ENCODE data around the gene BCL7A.

The BCL7A gene

DNA sequence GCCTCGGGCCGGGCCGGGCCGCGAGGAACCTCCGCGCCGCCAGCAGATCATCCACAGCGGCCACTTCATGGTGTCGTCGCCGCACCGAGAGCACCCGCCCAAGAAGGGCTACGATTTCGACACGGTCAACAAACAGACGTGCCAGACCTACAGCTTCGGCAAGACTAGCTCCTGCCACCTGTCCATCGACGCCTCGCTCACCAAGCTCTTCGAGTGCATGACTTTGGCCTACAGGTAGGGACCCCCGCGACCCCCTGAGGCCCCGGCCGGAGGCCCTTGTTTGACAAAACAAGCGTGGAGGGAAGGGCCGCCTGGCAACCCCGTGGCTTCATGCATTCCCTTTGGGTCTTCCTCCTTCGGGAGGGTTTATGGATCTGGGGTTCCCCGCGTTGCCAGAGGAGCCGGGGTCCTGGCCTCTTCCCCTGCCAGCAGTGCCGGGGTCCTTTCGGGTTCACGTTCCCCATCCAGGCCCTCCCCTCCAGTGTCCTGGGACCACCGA is 57.4 kb downstream of the BCL7A start:
- peak; percentile 23 for DNase-seq (ENCODE audit: low spot score)

- DNase-seq (ENCODE audit: low spot score), result peak; percentile 19
Observed at GRCh38 chr12:122079532-122080081, 57.9 kb downstream of the BCL7A start.

DNA sequence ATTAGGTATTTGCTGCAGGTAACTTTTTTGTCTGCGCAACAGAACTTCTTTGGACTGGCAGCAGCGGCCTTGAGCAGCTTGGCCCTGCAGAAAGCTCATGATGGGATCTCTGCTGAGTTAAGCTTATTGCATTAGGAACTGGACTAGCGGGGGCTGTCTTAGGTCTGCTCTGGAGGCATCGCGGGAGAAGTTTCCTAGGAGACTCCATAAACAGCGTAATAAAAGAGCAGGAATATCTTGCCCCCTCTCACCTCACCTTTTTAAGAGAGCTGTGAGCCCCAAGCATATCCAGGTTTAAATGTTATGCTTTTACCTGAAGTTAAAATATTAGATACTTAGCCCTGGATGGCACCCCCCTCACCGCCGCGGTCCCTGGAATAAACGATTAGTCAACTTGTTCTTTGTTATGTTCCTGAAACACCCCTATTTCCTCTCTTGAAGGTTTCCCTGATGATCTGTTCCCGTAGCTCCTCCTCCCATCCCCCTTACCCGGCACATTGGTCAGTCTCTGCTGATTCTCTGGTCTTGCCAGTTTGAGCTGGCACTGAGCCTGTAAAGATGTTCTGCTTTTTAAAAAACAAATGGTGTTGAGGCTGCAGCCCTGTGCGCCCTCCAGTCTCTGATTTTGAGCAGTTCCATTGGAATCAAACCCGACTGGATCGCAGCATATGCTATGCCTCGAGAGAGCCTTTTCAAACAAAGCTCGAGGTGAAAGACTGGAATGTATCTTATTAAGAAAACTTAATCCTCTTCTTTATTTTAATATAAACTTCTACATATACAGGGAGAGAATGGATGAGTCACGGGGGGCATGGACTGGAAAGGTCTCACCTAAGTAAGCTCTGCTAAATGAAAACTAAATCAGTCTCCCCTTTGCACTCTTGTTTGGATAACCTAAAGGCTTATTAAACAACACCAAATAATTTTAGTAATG is 58.7 kb downstream of the BCL7A start:
- peak; percentile 84 for DNase-seq (ENCODE audit: low spot score)

DNA sequence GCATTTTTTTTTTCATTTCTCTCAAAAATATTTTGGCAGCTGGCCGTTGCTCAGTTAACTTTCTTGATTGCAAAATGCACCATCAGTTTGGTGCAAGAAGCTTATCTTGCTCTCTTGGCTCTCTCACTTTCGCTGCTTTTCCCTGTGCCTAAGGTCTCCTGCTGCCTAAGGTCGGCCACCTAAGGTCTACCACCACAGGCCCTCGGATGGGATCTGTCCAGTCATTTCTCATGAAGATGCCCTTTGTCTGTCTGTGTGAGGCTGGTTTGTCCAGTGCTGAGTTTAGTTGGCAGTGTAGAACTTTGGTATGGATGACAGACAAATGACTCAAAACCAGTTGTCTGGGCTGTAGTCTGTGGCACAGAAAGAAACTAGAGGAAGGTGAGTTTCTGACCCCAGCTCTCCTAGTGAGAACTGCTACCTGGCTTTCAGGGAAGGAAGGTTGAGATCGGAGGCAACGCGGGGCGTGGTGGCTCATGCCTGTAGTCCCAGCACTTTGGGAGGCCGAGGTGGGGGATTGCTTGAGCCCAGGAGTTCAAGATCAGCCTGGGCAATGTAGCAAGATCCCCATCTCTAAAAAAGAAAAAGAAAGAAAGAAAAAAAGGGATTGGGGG is 59.5 kb downstream of the BCL7A start:
- DNase-seq (ENCODE audit: low spot score), result peak; percentile 36

GRCh38 chr12:122081697-122082221 is 60.1 kb downstream of the BCL7A start:
- DNase-seq (ENCODE audit: low spot score), result peak; percentile 59

DNA sequence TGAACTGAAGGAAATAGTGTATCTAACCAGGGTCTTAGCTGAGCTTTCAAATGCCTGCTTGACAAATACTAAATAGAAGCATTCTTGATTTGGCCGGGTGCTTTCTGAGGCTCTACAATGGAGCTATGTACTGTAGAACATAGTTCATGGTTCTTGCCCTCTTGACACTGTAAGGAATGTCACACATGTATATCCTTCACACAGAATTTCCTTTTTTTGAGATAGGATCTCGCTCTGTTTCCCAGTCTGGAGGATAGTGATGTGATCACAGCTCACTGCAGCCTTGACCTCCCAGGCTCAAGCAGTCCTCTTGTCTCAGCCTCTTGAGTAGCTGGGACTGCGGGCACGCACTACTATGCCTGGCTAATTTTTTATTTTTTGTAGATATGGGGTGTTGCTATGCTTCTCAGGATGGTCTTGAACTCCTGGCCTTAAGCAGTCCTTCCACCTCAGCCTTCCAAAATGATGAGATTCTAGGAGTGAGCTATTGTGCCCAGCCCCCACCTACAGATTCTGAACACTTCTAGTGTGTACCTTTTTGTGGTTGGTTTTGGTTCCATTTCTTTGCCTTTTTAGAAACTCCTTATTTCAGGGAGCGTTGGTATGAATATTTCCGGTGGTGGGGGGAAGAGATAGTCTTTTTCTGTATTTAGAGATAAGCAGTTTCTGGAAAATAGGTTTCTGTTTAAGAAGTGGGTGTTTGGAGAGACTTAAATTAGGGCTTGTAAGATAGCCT is 61.1 kb downstream of the BCL7A start:
- DNase-seq (ENCODE audit: low spot score), result no peak

DNA sequence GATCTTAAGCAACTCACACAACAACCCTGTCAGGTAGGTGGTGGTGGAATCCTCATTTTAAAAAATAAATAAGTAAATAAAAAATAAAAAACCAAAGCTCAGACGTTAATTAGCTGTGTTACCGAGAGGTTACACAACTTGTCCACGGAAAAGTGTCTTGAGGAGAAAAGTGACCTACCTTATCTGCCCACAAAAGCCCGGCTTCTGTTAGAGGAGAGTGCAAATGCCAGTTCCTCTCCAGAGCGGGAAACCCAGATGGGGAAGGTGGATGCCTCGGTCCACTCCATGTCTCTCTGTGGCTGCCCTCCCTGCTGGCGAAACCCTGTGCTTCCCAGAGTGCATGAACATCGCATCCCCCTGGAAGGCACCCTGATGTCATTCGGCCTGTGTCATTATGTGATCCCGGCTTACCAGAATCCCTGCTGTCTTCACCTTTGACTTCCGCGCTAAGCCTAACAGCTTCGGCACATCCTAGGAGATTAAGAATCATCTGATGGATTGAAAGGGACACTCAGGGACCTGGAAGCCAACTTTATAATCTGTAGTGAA is 63.2 kb downstream of the BCL7A start:
- DNase-seq (ENCODE audit: low spot score), result no peak

DNA sequence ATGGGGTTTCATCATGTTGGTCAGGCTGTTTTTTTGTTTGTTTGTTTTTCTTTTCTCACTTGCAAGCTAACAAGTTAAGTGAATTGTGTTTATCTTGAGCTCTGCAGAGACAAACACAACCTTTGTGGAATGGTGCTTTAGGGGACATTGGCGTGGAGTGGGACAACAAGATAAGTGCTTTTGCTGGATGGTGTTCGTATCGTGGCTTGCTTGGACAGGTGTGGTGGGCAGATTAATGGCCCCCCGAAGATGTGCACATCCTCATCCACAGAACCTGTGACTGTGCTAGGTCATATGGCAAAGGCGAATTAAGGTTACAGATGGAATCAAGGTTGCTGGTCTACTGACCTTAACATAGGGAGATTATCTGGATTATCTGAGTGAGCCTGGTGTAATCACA is 63.9 kb downstream of the BCL7A start:
- DNase-seq (ENCODE audit: low spot score), result no peak

DNA sequence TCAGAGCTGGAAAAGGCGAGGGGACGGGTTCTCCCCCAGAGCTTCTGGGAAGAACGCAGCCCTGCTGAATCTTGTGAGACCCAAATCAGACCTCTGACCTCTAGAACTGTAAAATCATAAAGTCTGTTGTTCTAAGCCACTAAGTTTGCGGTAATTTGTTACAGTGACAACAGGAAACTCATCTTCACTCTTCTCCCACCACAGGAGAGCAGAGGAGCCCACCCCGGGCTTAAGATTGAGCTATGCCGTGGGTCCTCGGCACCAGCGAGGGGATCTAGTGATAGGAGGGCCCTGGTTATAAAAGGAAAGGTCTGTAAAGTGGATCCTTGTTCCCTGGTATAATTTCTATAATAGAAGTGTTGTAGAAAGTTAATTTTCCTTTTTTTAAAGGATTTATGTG is 64.4 kb downstream of the BCL7A start:
- no peak for DNase-seq (ENCODE audit: low spot score)

DNA sequence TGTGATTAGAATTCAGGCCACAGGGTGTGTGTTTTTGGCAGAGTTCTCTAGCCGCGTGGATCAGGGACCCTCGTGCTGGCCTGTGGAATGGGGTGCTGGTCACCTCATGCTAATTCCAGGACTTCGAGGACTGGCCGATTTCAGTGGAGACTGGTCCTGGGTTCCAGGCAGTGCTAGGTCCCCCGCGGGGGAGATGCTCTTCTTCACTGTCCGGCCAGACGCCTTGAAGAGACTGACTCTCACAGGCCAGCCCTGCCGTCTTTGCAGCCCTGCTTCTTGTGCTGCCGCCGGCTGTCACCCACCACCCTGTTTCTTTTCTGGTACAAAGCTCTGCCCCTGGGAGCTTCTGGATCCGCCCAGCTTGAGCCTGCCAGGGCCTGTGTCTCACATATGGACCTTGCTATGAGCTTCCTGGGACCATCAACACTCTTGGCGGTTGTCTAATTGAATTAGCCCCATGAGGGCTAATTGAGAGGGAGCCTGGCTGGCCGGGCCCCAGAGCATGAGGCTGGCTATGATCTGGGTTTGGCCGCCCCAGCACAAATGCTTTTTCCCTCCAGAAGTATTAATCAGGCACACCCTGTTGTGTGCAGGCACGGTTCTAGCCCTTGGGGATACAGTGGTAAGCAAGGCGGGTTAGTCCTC is 65.1 kb downstream of the BCL7A start:
- no peak for DNase-seq (ENCODE audit: low spot score)

DNA sequence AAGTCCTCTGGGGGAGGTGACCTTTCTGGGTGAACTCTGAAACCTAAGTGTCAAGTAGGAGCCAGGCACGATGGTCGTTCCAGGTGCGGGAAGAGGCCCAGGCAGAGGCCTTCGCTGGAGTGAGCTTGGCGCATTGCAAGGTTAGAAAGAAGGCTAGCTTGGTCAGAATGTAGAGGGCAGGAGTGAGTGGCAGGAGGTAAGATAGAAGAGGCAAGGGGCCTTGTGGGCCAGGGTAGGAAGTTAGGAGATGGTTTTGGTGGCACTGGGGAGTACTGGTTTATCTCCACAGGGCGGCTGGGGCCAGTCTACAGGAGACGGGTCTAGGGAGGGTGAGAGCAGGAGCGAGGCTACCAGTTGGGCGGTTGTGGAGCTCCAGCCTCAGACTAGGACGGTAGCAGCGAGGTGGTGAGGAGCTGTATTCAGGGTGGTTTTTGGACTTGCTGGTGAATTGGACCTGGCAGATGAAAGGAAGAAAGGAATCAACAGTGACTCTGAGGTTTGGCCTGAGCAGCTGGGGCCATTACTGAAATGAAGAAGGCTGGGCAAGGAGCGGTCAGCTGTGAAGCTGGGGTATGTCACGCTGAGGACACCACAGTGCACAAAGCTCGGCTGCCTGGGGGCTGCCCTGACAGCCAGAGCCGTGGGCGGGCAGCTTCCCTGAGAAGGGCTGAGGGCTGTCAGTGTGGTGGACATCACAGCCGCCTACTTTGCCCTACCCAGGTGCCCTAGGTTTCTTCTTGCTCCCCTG is 65.9 kb downstream of the BCL7A start:
- no peak for DNase-seq (ENCODE audit: low spot score)

DNA sequence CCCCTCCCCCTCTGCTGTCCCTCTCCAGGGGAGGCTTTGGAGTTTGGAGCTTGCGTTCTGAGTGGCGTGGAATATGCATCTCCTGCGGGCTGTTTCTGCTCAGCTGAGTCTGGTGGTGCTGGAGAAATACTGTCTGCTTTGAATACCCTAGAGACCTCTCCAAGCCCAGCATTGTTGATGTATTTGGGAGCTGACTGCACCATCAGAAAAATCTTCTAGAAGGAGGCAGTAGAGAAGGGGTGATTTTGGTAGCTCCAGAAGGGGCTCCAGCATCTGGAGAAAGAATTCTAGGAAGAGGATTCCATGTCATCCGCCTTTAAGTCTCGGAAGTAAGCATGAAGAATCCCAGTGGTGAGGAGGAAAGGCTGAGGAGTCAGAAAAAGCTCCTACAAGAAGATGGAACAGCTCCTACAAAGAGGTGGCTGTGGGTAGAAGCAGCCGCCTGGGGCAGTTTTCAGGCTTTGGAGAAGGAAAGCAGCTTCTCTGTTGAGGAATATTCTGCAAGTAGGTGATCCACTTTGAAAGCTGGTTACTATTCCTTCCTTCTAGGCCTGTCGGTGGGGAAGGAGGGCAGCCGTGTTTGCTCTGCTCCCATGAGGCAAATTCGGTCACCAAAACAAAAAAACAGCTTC is 66.6 kb downstream of the BCL7A start:
- DNase-seq (ENCODE audit: low spot score), result no peak

DNA sequence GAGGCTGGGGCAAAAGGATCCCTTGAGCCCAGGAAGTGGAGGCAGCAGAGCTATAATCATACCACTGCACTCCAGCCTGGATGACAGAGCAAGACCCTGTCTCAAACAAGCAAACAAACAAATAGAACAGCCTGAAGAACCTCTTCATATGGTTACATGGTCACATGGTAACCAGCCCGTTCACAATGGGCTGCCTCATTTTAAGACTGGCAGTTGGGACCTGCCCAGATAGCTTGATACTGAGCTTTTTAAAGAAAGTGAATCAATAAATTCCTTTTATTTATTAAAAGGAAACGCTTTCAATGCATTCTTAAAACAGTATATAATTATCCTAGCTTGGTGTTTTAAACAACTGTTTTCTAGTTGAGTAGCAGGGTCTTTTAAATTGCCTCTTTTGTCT is 67.4 kb downstream of the BCL7A start:
- no peak for DNase-seq (ENCODE audit: low spot score)

- DNase-seq (ENCODE audit: low spot score), result peak; percentile 75
Observed at GRCh38 chr12:122090759-122091515, 69.3 kb downstream of the BCL7A start.

GRCh38 chr12:122093098-122093883 is 71.6 kb downstream of the BCL7A start:
- DNase-seq (ENCODE audit: low spot score), result no peak

- DNase-seq (ENCODE audit: low spot score), result no peak
Observed at GRCh38 chr12:122094137-122094734, 72.6 kb downstream of the BCL7A start.

DNA sequence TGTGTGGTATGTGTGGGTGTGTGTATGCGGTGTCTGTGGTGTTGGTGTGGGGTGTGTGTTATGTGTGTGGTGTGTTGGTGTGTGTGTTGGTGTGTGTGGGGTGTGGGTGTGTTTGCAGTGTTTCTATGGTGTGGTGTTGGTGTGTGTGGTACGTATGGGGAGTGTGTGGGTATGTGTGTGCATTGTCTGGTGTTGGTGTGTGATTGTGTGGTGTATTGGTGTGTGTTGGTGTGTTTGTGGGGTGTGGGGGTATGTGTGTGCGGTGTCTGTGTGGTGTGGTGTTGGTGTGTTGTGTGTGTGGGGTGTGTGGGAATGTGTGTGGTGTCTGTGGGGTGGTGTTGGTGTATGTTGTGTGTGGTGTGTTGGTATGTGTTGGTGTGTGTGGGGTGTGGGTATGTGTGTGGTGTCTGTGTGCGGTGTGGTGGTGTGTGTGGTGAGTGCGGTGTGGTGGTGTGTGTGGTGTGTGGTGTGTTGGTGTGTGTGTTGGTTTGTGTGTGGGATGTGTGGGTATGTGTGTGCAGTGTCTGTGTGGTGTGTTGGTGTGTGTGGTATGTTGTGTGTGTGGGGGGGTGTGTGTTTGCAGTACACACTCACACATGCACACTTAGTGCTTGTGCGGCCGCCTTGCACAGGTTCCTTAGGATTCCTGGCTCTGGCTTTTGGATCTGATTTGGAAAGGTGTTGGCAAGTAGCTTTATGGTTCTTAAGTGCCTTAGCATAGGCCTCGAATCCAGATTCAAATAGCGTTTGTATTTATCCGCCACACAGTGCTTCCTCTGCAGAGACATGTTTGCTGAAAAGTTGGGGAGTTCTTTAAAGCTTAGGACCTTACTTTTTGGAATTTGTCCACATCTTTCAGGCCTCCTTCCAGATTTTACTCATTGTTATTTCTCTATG is 73.3 kb downstream of the BCL7A start:
- DNase-seq (ENCODE audit: low spot score), result no peak
